Hematopoietic multipotent progenitor cell (in vitro differentiated cells): ENCODE results near the gene TET2. TPM values are rescaled to one million over a fixed set of nuclear protein-coding genes. Genes with fewer than 3 reads are reported as not detected.
A peak's percentile ranks its signal among the peaks of the same experiment; 100 is the strongest.

Source experiments
- DNase-seq, 3 donors: peaks; one replicate each; pipeline ENCODE4 v3.0.0-alpha.2; 2011 to 2015; ENCODE audit warnings: low read depth in 2 of 3, low spot score in 2 of 3
- total RNA-seq: library from RNA; depleted of rRNA; stranded (reverse); fragments of >200 nt; gene quantifications from one replicate; pipeline ENCODE4 v1.2.3, GENCODE V29; 2012

The TET2 gene
- total RNA-seq, result 29.4 TPM

GRCh38 chr4:105146276-105147015 lies at the start of gene TET2:
TSS of gene TET2 (plus strand) at chr4:105146876. CDS start at chr4:105233943, 87,067 bp downstream.
- DNase-seq, result peak; percentile 65 to 91 (median 87)

- DNase-seq, result no peak
Observed at GRCh38 chr4:105102016-105102415, 44.7 kb upstream of the TET2 start.

GRCh38 chr4:105106426-105106825 lies 40.2 kb upstream of the TET2 start:
- no peak for DNase-seq

- DNase-seq, result peak in 1 of 3 donors; percentile 14
Observed at GRCh38 chr4:105107095-105107856, 39.4 kb upstream of the TET2 start.

- no peak for DNase-seq
Observed at GRCh38 chr4:105108971-105109370, 37.7 kb upstream of the TET2 start.

- DNase-seq, result no peak
Observed at GRCh38 chr4:105112274-105112673, 34.4 kb upstream of the TET2 start.

- peak in 2 of 3 donors; percentile 44 to 87 for DNase-seq
Observed at GRCh38 chr4:105113800-105114199, 32.9 kb upstream of the TET2 start.

- DNase-seq, result no peak
Observed at GRCh38 chr4:105116616-105117319, 29.9 kb upstream of the TET2 start.

GRCh38 chr4:105119356-105119755 lies 27.3 kb upstream of the TET2 start:
- no peak for DNase-seq

- no peak for DNase-seq
Observed at GRCh38 chr4:105120626-105121025, 26.1 kb upstream of the TET2 start.

- DNase-seq, result no peak
Observed at GRCh38 chr4:105122350-105122749, 24.3 kb upstream of the TET2 start.

- no peak for DNase-seq
Observed at GRCh38 chr4:105126311-105127169, 20.1 kb upstream of the TET2 start.

- no peak for DNase-seq
Observed at GRCh38 chr4:105127170-105127445, 19.6 kb upstream of the TET2 start.

- DNase-seq, result no peak
Observed at GRCh38 chr4:105128208-105128607, 18.5 kb upstream of the TET2 start.

GRCh38 chr4:105129286-105130040 lies 17.2 kb upstream of the TET2 start:
- no peak for DNase-seq

GRCh38 chr4:105130945-105131344 lies 15.7 kb upstream of the TET2 start:
- no peak for DNase-seq

GRCh38 chr4:105133976-105134375 lies 12.7 kb upstream of the TET2 start:
- no peak for DNase-seq

GRCh38 chr4:105135785-105136184 lies 10.9 kb upstream of the TET2 start:
- peak in 2 of 3 donors; percentile 39 to 68 for DNase-seq

GRCh38 chr4:105137121-105137875 lies 9.4 kb upstream of the TET2 start:
- no peak for DNase-seq
